Medulla oblongata (tissue), 1 donor: Measurements from ENCODE around the gene ATF6B.
"Not testable (repeated sequence)": the region's sequence is repeated elsewhere in the genome, so short reads cannot be mapped to it uniquely, and the experiment has no call there.

Source experiments
- DNase-seq: peaks from one replicate; pipeline ENCODE4 v3.0.0-alpha.2; 2015; ENCODE audit errors: extremely low spot score

The ATF6B gene

GRCh38 chr6:32081168-32081990, 46.7 kb downstream of the ATF6B start:
- no peak for DNase-seq

DNA sequence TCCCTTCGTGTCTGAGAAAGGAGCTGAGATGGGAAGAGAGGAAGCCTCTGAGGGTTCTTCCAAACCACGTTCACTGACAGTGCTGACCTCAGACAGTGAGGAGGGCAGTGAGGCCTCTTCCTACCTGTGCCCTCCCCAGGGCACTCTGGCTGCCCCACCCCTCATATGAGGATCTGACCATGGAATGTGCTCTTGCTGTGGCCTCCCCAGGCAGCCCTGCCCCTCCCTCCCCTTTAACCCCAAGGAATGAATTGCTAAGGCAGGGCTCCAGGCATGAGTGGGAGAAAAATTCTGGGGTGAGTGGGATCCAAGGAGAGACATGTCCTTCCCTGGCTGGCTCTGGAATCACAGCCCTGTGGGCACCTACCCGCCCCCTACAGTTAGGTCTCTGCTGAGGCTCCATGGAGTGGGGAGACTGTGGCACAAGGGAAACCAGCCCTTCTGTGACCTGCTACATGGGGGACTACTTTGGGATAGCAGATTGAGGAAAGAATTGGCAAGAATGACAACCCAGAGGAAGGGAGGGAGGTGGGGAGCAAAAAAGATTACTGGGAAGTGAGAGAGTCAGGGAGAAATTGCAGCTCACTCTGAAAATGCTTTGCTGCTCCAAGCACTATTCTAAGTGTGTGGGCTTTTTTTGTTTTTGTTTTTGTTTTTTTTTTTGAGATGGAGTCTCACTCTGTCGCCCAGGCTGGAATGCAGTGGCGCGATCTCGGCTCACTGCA, 48.3 kb downstream of the ATF6B start:
- DNase-seq = no peak

DNA sequence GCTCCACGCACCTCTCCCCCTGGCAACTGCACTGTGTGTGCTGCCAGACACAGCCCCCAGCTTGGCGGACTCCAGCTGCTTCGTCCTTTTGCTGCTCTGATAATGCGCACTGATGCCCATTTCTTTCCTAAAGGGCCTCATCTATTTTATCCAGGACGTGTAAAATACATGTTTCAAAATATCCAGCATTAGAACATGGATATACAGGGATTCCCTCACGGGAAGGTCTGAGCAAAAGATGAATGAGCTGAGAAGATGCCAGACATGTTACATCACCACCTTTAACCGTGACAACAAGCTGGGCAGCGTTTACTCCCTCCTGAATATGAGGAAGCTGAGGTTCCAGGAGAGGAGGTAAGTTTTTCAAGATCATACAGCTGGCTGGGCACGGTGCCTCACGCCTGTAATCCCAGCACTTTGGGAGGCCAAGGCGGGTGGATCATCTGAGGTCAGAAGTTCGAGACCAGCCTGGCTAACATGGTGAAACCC, 51.7 kb downstream of the ATF6B start:
- DNase-seq = no peak

- no peak for DNase-seq
Measured at GRCh38 chr6:32075781-32076180, 52.3 kb downstream of the ATF6B start.

DNA sequence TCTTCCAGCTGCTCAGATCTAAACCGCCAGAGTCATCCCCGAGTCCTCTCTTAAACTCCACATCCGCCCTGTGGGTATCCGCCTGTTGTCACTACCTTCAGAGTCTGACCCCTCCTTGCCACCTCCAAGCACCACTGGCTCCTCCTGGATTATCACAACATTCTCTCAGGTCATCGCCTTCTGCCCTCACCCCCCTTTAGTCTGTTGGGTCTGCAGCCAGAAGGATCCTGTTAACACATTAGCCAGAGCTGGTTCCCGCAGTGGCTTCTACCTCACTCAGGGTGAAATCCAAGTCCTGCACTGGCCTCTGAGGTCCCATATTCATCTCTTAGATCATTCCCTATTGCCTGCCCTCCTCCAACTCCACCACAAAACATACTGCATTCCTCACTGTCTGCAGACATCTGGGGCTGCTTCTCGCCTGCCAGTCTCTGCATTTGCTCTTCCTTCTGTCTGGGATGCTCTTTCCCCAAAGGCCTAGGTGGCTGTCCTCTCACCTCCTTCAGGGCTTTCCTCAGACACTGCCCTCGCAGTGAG, 53.0 kb downstream of the ATF6B start:
- no peak for DNase-seq

GRCh38 chr6:32073613-32074012, 54.4 kb downstream of the ATF6B start:
- no peak for DNase-seq

- DNase-seq = no peak
Measured at GRCh38 chr6:32073101-32073500, 54.9 kb downstream of the ATF6B start.

GRCh38 chr6:32070814-32071543, 57.1 kb downstream of the ATF6B start:
- DNase-seq = no peak

GRCh38 chr6:32069878-32070515, 58.0 kb downstream of the ATF6B start:
- no peak for DNase-seq

- no peak for DNase-seq
Measured at GRCh38 chr6:32069460-32069859, 58.6 kb downstream of the ATF6B start.

- no peak for DNase-seq
Measured at GRCh38 chr6:32068867-32069266, 59.2 kb downstream of the ATF6B start.

DNA sequence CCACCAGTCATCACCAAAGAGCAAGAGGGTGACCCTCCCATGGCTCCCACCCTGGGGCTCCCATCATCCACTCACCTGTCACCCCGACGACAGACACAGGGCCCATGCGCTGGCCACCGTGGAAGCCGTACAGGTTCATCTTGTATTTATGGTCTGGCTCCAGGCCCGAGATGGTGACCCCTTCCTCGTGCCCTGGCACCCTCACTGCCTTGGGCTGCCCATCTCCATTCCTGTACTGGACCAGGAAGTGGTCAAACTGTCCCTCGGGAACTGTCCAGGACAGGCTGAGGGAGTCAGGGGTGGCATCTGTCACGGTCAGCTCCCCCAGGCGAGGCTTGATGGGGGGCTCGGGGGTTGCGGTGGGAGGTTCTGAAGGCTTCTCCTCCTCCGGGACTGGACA, 59.7 kb downstream of the ATF6B start:
- DNase-seq = not testable (repeated sequence)

DNA sequence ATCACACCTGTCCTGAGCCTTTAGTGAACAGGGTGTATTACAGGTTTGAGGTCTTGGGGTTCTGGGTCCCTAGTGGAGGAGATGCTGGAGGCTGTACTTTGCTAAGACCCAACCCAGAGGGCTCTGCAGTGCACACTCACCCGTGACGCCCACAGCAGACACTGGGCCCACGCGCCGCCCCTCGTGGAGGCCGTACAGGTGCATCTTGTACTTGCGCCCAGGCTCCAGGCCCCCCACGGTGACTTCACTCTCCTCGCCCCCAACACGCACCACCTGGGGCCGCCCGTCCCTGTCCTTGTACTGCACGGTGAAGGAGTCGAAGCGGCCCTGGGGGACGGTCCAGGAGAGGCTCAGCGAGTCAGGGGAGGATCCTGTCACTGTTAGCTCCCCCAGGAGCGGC, 60.5 kb downstream of the ATF6B start:
- DNase-seq = not testable (repeated sequence)
